ENCODE measurements around the gene MFSD2A. TPM values are rescaled to one million over a fixed set of nuclear protein-coding genes. Genes with fewer than 3 reads are reported as not detected.

MFSD2A gene
- total RNA-seq, 4 donors from 2014 or later, result 1.7 to 5.1 (median 4.1) TPM

- Histone ChIP-seq H3K27me3 (no peaks in the 10 kb centered on the region), H3K4me1 (no peaks in the 10 kb centered on the region), H3K4me3 (no peak overlapping the region), H3K9me3 (no peaks in the 10 kb centered on the region), H3K36me3 (no peaks in the 10 kb centered on the region), H3K27ac (replicated peaks in 1 of 4) (no peak overlapping the region)
- intact Hi-C loops (cut with DNase I), result no loop called here
- 92% methylated on average over 4 of the region's 4 CpGs for WGBS
- TF ChIP-seq, protein P1, sequence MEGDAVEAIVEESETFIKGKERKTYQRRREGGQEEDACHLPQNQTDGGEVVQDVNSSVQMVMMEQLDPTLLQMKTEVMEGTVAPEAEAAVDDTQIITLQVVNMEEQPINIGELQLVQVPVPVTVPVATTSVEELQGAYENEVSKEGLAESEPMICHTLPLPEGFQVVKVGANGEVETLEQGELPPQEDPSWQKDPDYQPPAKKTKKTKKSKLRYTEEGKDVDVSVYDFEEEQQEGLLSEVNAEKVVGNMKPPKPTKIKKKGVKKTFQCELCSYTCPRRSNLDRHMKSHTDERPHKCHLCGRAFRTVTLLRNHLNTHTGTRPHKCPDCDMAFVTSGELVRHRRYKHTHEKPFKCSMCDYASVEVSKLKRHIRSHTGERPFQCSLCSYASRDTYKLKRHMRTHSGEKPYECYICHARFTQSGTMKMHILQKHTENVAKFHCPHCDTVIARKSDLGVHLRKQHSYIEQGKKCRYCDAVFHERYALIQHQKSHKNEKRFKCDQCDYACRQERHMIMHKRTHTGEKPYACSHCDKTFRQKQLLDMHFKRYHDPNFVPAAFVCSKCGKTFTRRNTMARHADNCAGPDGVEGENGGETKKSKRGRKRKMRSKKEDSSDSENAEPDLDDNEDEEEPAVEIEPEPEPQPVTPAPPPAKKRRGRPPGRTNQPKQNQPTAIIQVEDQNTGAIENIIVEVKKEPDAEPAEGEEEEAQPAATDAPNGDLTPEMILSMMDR (IDR thresholded peaks at IDR 0.05), result no peak
- TF ChIP-seq POLR2A (IDR thresholded peaks at IDR 0.05; ENCODE audit: low read depth), result no peak
- no peak for TF ChIP-seq POLR2AphosphoS5 (IDR thresholded peaks at IDR 0.05)
- TF ChIP-seq EP300 (IDR thresholded peaks at IDR 0.05), result no peak
- no peak for DNase-seq (ENCODE audit: extremely low spot score)
Observed at GRCh38 chr1:39990428-39990827, 35.5 kb downstream of the MFSD2A start.

GRCh38 chr1:39992234-39992633 lies 37.3 kb downstream of the MFSD2A start:
- Histone ChIP-seq H3K4me3 (no peak overlapping the region), H3K27me3 (no peaks in the 10 kb centered on the region), H3K36me3 (no peaks in the 10 kb centered on the region), H3K4me1 (no peaks in the 10 kb centered on the region), H3K9me3 (no peaks in the 10 kb centered on the region), H3K27ac (replicated peaks in 1 of 4) (no peak overlapping the region)
- 70% methylated on average over 2 of the region's 2 CpGs for WGBS
- DNase-seq (ENCODE audit: extremely low spot score), result no peak
- intact Hi-C loops (cut with DNase I), result no loop called here
- TF ChIP-seq POLR2AphosphoS5 (IDR thresholded peaks at IDR 0.05), result no peak
- TF ChIP-seq, protein P1 (IDR thresholded peaks at IDR 0.05), result no peak
- no peak for TF ChIP-seq EP300 (IDR thresholded peaks at IDR 0.05)
- TF ChIP-seq POLR2A (IDR thresholded peaks at IDR 0.05; ENCODE audit: low read depth), result no peak

- H3K36me3 ChIP-seq, result no peaks in the 10 kb centered on the region
- 88% methylated on average over 5 of the region's 5 CpGs for WGBS
- H3K4me1 ChIP-seq, result no peaks in the 10 kb centered on the region
- DNase-seq (ENCODE audit: extremely low spot score), result no peak
- no peak overlapping the region for H3K4me3 ChIP-seq
- intact Hi-C loops (cut with DNase I), result no loop called here
- no peaks in the 10 kb centered on the region for H3K9me3 ChIP-seq
- H3K27me3 ChIP-seq, result no peaks in the 10 kb centered on the region
- H3K27ac ChIP-seq (replicated peaks in 1 of 4), result no peak overlapping the region
- TF ChIP-seq EP300 (IDR thresholded peaks at IDR 0.05), result no peak
Observed at GRCh38 chr1:39992888-39993287, 37.9 kb downstream of the MFSD2A start.

- Histone ChIP-seq H3K4me1 (no peaks in the 10 kb centered on the region), H3K27me3 (no peaks in the 10 kb centered on the region), H3K9me3 (no peaks in the 10 kb centered on the region), H3K27ac (replicated peaks in 1 of 4) (no peak overlapping the region), H3K4me3 (no peak overlapping the region), H3K36me3 (no peaks in the 10 kb centered on the region)
- intact Hi-C loops (cut with DNase I), result no loop called here
- TF ChIP-seq, protein P1 (IDR thresholded peaks at IDR 0.05), result no peak
- TF ChIP-seq POLR2AphosphoS5 (IDR thresholded peaks at IDR 0.05), result no peak
- TF ChIP-seq POLR2A (IDR thresholded peaks at IDR 0.05; ENCODE audit: low read depth), result no peak
- no peak for DNase-seq (ENCODE audit: extremely low spot score)
- WGBS, result 100% methylated on average over 1 of the region's 1 CpG
Observed at GRCh38 chr1:39995973-39996393, 41.0 kb downstream of the MFSD2A start.

DNA sequence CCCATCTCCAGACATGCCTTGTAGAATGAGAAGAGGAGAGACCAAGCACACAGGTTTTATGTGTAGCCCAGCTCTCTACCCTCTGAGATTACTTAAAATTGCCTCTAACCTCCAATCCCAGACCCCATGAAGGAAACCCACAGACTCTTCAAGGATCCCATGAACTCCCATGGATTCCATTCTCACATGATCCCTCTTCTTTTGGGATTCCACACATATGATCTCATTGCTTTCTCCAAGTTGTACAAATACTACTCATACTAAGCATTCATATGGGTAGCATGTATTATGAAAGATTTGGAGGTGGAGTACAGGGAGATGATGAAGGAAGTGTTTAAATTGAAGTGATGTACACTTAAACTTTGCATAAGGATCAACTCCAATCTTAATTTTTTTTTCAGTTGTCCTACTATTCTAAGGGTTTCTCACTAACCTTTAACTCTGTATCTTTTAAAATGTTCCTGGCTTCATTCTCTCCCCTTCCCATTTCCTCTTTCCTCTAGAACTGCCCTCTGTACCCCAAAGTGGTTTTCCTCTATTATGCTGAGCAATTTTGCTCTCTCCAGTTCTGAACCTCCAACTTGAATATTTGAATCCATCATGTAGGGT lies 41.6 kb downstream of the MFSD2A start:
- Histone ChIP-seq H3K27ac (replicated peaks in 1 of 4) (no peak overlapping the region), H3K9me3 (no peaks in the 10 kb centered on the region), H3K36me3 (no peaks in the 10 kb centered on the region), H3K27me3 (no peaks in the 10 kb centered on the region), H3K4me3 (no peak overlapping the region), H3K4me1 (no peaks in the 10 kb centered on the region)
- intact Hi-C loops (cut with DNase I), result no loop called here
- DNase-seq (ENCODE audit: extremely low spot score), result no peak
- TF ChIP-seq EP300 (IDR thresholded peaks at IDR 0.05) (no peak), POLR2AphosphoS5 (IDR thresholded peaks at IDR 0.05) (no peak), POLR2A (IDR thresholded peaks at IDR 0.05; ENCODE audit: low read depth) (no peak)
- TF ChIP-seq, protein P1 (IDR thresholded peaks at IDR 0.05), result no peak

Data from esophagus muscularis mucosa (tissue), 4 donors.